ENCODE data around the gene ASXL3. TPM values are rescaled to one million over a fixed set of nuclear protein-coding genes. Genes with fewer than 3 reads are reported as not detected.

ASXL3 gene
- polyA plus RNA-seq, 4 donors: under 0.01 to 3.8 (median 0.16) TPM

DNA sequence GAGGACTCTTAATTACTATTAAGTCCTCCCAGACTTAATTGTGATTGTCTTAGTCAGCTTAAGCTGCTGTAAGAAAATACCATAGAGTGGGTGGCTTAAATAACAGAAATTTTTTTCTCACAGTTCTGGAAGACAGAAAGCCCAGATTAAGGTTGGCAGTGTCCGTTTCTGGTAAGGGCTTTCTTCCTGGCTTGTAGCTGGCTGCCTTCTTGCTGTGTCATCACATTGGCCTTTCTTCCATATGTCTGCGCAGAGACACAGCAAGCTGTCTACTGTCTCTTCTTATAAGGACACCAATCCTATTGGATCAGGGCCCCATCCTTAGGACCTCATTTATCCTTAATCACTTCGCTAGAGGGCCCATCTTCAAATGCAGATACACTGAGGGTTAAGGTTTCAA lies 38.5 kb downstream of the ASXL3 start:
- no peaks in the 10 kb centered on the region for H3K4me1 ChIP-seq (ENCODE audit: control insufficient read depth in 3 of 3, insufficient read depth in 2 of 3, low read depth in 1 of 3, low read length in 2 of 3)
- no peaks in the 10 kb centered on the region for H3K9me3 ChIP-seq (ENCODE audit: control insufficient read depth in 2 of 2, insufficient read depth in 1 of 2, low read depth in 1 of 2, low read length in 1 of 2)
- H3K4me3 ChIP-seq (ENCODE audit: low read depth in 1 of 3, low read length in 3 of 3): no peak overlapping the region
- 87 to 90% (median 88%) methylated on average over 3 of the region's 3 CpGs for WGBS, 3 donors
- H3K27me3 ChIP-seq (ENCODE audit: control insufficient read depth in 3 of 3, insufficient read depth in 3 of 3, low read length in 3 of 3): no peaks in the 10 kb centered on the region
- no peak for FAIRE-seq
- DNase-seq: no peak
- no peak overlapping the region for H3K27ac ChIP-seq (ENCODE audit: low read depth in 1 of 3, low read length in 2 of 3)
- H3K36me3 ChIP-seq (ENCODE audit: control insufficient read depth in 3 of 3, insufficient read depth in 2 of 3, low read depth in 1 of 3, low read length in 3 of 3): no peaks in the 10 kb centered on the region

GRCh38 chr18:33627114-33627513 lies 49.1 kb downstream of the ASXL3 start:
- Histone ChIP-seq H3K4me3 (ENCODE audit: low read depth in 1 of 3, low read length in 3 of 3) (no peak overlapping the region), H3K27me3 (ENCODE audit: control insufficient read depth in 3 of 3, insufficient read depth in 3 of 3, low read length in 3 of 3) (peaks cover 0 to 2% (median 0%) of the 10 kb centered on the region in 3 donors), H3K27ac (ENCODE audit: low read depth in 1 of 3, low read length in 2 of 3) (no peak overlapping the region), H3K4me1 (ENCODE audit: control insufficient read depth in 3 of 3, insufficient read depth in 2 of 3, low read depth in 1 of 3, low read length in 2 of 3) (no peaks in the 10 kb centered on the region), H3K36me3 (ENCODE audit: control insufficient read depth in 3 of 3, insufficient read depth in 2 of 3, low read depth in 1 of 3, low read length in 3 of 3) (no peaks in the 10 kb centered on the region), H3K9me3 (ENCODE audit: control insufficient read depth in 2 of 2, insufficient read depth in 1 of 2, low read depth in 1 of 2, low read length in 1 of 2) (no peaks in the 10 kb centered on the region)
- FAIRE-seq (no peak), DNase-seq (no peak)
- 79 to 88% (median 86%) methylated on average over 3 of the region's 3 CpGs for WGBS, 3 donors

DNA sequence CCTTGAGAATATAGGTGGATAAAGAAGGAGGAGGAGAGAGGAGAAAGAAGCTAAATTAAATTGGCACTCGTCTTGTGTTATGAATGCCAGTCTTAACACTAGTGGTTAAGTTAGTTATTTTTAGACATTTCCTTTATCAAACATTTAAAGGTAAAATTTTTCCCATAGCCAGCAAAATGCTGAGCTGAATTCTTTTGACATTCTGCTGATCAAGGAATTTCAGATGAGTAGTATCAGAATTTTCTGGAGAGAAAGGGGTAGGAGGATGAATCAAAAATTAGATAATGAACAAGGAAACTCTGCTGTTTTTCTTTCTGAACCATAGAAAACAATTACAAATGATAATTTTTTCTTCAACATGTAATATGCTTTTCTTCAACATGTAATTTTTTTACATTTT lies 52.5 kb downstream of the ASXL3 start:
- DNase-seq: no peak
- no peak for FAIRE-seq
- 80 to 91% (median 84%) methylated on average over 1 of the region's 1 CpG for WGBS, 3 donors
- no peaks in the 10 kb centered on the region for H3K4me1 ChIP-seq (ENCODE audit: control insufficient read depth in 3 of 3, insufficient read depth in 2 of 3, low read depth in 1 of 3, low read length in 2 of 3)
- peaks cover 0 to 2% (median 0%) of the 10 kb centered on the region in 3 donors for H3K27me3 ChIP-seq (ENCODE audit: control insufficient read depth in 3 of 3, insufficient read depth in 3 of 3, low read length in 3 of 3)
- no peak overlapping the region for H3K27ac ChIP-seq (ENCODE audit: low read depth in 1 of 3, low read length in 2 of 3)
- no peaks in the 10 kb centered on the region for H3K9me3 ChIP-seq (ENCODE audit: control insufficient read depth in 2 of 2, insufficient read depth in 1 of 2, low read depth in 1 of 2, low read length in 1 of 2)
- H3K36me3 ChIP-seq (ENCODE audit: control insufficient read depth in 3 of 3, insufficient read depth in 2 of 3, low read depth in 1 of 3, low read length in 3 of 3): no peaks in the 10 kb centered on the region
- H3K4me3 ChIP-seq (ENCODE audit: low read depth in 1 of 3, low read length in 3 of 3): no peak overlapping the region

GRCh38 chr18:33641141-33641540 lies 63.1 kb downstream of the ASXL3 start:
- H3K4me1 ChIP-seq (ENCODE audit: control insufficient read depth in 3 of 3, insufficient read depth in 2 of 3, low read depth in 1 of 3, low read length in 2 of 3): no peaks in the 10 kb centered on the region
- no peaks in the 10 kb centered on the region for H3K36me3 ChIP-seq (ENCODE audit: control insufficient read depth in 3 of 3, insufficient read depth in 2 of 3, low read depth in 1 of 3, low read length in 3 of 3)
- no peak for FAIRE-seq
- H3K4me3 ChIP-seq (ENCODE audit: low read depth in 1 of 3, low read length in 3 of 3): no peak overlapping the region
- H3K27ac ChIP-seq (ENCODE audit: low read depth in 1 of 3, low read length in 2 of 3): no peak overlapping the region
- no peak for DNase-seq
- no peaks in the 10 kb centered on the region for H3K27me3 ChIP-seq (ENCODE audit: control insufficient read depth in 3 of 3, insufficient read depth in 3 of 3, low read length in 3 of 3)
- 73 to 88% (median 80%) methylated on average over 3 of the region's 3 CpGs for WGBS, 3 donors
- no peaks in the 10 kb centered on the region for H3K9me3 ChIP-seq (ENCODE audit: control insufficient read depth in 2 of 2, insufficient read depth in 1 of 2, low read depth in 1 of 2, low read length in 1 of 2)

GRCh38 chr18:33644494-33644893 lies 66.5 kb downstream of the ASXL3 start:
- FAIRE-seq (no peak), DNase-seq (no peak)
- Histone ChIP-seq H3K9me3 (ENCODE audit: control insufficient read depth in 2 of 2, insufficient read depth in 1 of 2, low read depth in 1 of 2, low read length in 1 of 2) (no peaks in the 10 kb centered on the region), H3K4me1 (ENCODE audit: control insufficient read depth in 3 of 3, insufficient read depth in 2 of 3, low read depth in 1 of 3, low read length in 2 of 3) (no peaks in the 10 kb centered on the region), H3K27ac (ENCODE audit: low read depth in 1 of 3, low read length in 2 of 3) (no peak overlapping the region), H3K36me3 (ENCODE audit: control insufficient read depth in 3 of 3, insufficient read depth in 2 of 3, low read depth in 1 of 3, low read length in 3 of 3) (no peaks in the 10 kb centered on the region), H3K27me3 (ENCODE audit: control insufficient read depth in 3 of 3, insufficient read depth in 3 of 3, low read length in 3 of 3) (no peaks in the 10 kb centered on the region), H3K4me3 (ENCODE audit: low read depth in 1 of 3, low read length in 3 of 3) (no peak overlapping the region)
- 83 to 92% (median 90%) methylated on average over 2 of the region's 2 CpGs for WGBS, 3 donors

- Histone ChIP-seq H3K4me1 (ENCODE audit: control insufficient read depth in 3 of 3, insufficient read depth in 2 of 3, low read depth in 1 of 3, low read length in 2 of 3) (no peaks in the 10 kb centered on the region), H3K4me3 (ENCODE audit: low read depth in 1 of 3, low read length in 3 of 3) (no peak overlapping the region), H3K36me3 (ENCODE audit: control insufficient read depth in 3 of 3, insufficient read depth in 2 of 3, low read depth in 1 of 3, low read length in 3 of 3) (no peaks in the 10 kb centered on the region), H3K9me3 (ENCODE audit: control insufficient read depth in 2 of 2, insufficient read depth in 1 of 2, low read depth in 1 of 2, low read length in 1 of 2) (no peaks in the 10 kb centered on the region), H3K27ac (ENCODE audit: low read depth in 1 of 3, low read length in 2 of 3) (no peak overlapping the region), H3K27me3 (ENCODE audit: control insufficient read depth in 3 of 3, insufficient read depth in 3 of 3, low read length in 3 of 3) (no peaks in the 10 kb centered on the region)
- FAIRE-seq (no peak), DNase-seq (no peak)
- 96 to 100% (median 97%) methylated on average over 1 of the region's 1 CpG for WGBS, 3 donors
Observed at GRCh38 chr18:33647365-33647764, 69.3 kb downstream of the ASXL3 start.

GRCh38 chr18:33652635-33653034 lies 74.6 kb downstream of the ASXL3 start:
- Histone ChIP-seq H3K27me3 (ENCODE audit: control insufficient read depth in 3 of 3, insufficient read depth in 3 of 3, low read length in 3 of 3) (no peaks in the 10 kb centered on the region), H3K4me1 (ENCODE audit: control insufficient read depth in 3 of 3, insufficient read depth in 2 of 3, low read depth in 1 of 3, low read length in 2 of 3) (no peaks in the 10 kb centered on the region), H3K27ac (ENCODE audit: low read depth in 1 of 3, low read length in 2 of 3) (no peak overlapping the region), H3K36me3 (ENCODE audit: control insufficient read depth in 3 of 3, insufficient read depth in 2 of 3, low read depth in 1 of 3, low read length in 3 of 3) (no peaks in the 10 kb centered on the region), H3K9me3 (ENCODE audit: control insufficient read depth in 2 of 2, insufficient read depth in 1 of 2, low read depth in 1 of 2, low read length in 1 of 2) (no peaks in the 10 kb centered on the region), H3K4me3 (ENCODE audit: low read depth in 1 of 3, low read length in 3 of 3) (no peak overlapping the region)
- DNase-seq: no peak
- WGBS, 3 donors: 55 to 73% (median 62%) methylated on average over 1 of the region's 1 CpG
- FAIRE-seq: no peak

- Histone ChIP-seq H3K4me1 (ENCODE audit: control insufficient read depth in 3 of 3, insufficient read depth in 2 of 3, low read depth in 1 of 3, low read length in 2 of 3) (no peaks in the 10 kb centered on the region), H3K36me3 (ENCODE audit: control insufficient read depth in 3 of 3, insufficient read depth in 2 of 3, low read depth in 1 of 3, low read length in 3 of 3) (no peaks in the 10 kb centered on the region), H3K4me3 (ENCODE audit: low read depth in 1 of 3, low read length in 3 of 3) (no peak overlapping the region), H3K27me3 (ENCODE audit: control insufficient read depth in 3 of 3, insufficient read depth in 3 of 3, low read length in 3 of 3) (no peaks in the 10 kb centered on the region), H3K27ac (ENCODE audit: low read depth in 1 of 3, low read length in 2 of 3) (no peak overlapping the region), H3K9me3 (ENCODE audit: control insufficient read depth in 2 of 2, insufficient read depth in 1 of 2, low read depth in 1 of 2, low read length in 1 of 2) (no peaks in the 10 kb centered on the region)
- no peak for DNase-seq
- FAIRE-seq: no peak
- 74 to 89% (median 80%) methylated on average over 3 of the region's 3 CpGs for WGBS, 3 donors
Observed at GRCh38 chr18:33653231-33653630, 75.2 kb downstream of the ASXL3 start.

DNA sequence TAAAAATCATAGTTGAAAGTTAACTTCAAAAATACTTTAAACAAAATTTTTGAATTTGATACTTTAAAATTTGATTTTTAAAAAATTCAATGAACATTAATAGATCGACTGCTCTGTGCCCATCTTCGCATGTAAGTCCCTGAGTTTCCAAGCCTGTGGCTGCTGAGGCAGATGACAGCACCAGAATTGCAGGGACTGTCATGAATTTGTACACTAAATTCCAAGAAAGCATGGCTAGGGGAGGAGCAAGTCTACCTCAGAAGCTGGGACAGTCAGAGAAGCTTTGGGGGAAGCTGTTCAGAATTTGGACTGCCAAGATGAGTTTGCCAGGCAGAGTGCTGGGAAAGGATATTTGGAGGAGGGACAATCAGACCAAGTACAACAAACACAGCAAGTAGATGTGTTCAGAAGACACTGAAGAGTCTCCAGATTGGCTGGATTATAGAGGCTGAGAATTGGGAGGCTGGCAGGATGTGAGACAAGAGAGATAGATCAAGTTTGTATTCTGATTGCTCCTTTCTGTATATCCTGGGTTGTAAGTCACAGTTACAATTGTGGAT lies 79.0 kb downstream of the ASXL3 start:
- H3K9me3 ChIP-seq (ENCODE audit: control insufficient read depth in 2 of 2, insufficient read depth in 1 of 2, low read depth in 1 of 2, low read length in 1 of 2): no peaks in the 10 kb centered on the region
- no peak overlapping the region for H3K27ac ChIP-seq (ENCODE audit: low read depth in 1 of 3, low read length in 2 of 3)
- WGBS, 3 donors: 76 to 88% (median 87%) methylated on average over 2 of the region's 2 CpGs
- H3K27me3 ChIP-seq (ENCODE audit: control insufficient read depth in 3 of 3, insufficient read depth in 3 of 3, low read length in 3 of 3): no peaks in the 10 kb centered on the region
- no peak for FAIRE-seq
- H3K36me3 ChIP-seq (ENCODE audit: control insufficient read depth in 3 of 3, insufficient read depth in 2 of 3, low read depth in 1 of 3, low read length in 3 of 3): no peaks in the 10 kb centered on the region
- no peak for DNase-seq
- H3K4me1 ChIP-seq (ENCODE audit: control insufficient read depth in 3 of 3, insufficient read depth in 2 of 3, low read depth in 1 of 3, low read length in 2 of 3): no peaks in the 10 kb centered on the region
- no peak overlapping the region for H3K4me3 ChIP-seq (ENCODE audit: low read depth in 1 of 3, low read length in 3 of 3)

Measured in small intestine (tissue), 7 donors.